ENCODE data around the gene PHYHD1.

DNA sequence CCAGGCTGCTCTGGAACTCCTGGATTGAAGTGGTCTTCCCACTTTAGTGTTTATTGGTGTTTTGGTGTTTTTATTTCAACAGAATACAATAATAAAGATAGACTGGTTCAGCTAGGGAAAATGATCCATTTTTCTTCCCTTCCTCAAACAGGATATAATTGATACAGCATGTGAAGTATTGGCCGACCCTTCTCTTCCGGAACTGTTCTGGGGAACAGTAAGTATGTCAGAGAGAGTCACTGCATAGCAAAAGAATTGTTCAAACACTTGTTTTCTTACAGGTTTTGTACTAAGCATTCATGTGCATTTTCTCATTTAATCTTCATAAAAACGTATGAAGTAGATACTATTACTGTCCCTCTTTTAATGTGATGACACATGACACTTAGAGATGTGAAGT lies 58.3 kb downstream of the PHYHD1 start:
- TF ChIP-seq POLR2A (IDR thresholded peaks at IDR 0.05) (no peak), CTCF (IDR thresholded peaks at IDR 0.05) (no peak), EP300 (IDR thresholded peaks at IDR 0.05) (no peak)

Measured in tibial nerve (tissue), 4 donors.